Ascending aorta (tissue), 2 donors: Measurements from ENCODE around the gene GHRL. TPM values are rescaled to one million over a fixed set of nuclear protein-coding genes. Genes with fewer than 3 reads are reported as not detected.

Experiments
- DNase-seq, 2 donors: peaks; one replicate each; pipeline ENCODE4 v3.0.0-alpha.2; 2019; ENCODE audit warnings: low spot score in 2 of 2
- H3K27ac ChIP-seq, 2 donors: fragments of 200-600 bp; sonication (generic); one replicate each; pipeline ENCODE4 v1.5.1; 2016 to 2017; ENCODE audit warnings: mild to moderate bottlenecking in 1 of 2
- H3K27me3 ChIP-seq: fragments of 200-600 bp; sonication (generic); one replicate; pipeline ENCODE4 v1.5.1; 2017
- H3K36me3 ChIP-seq, 2 donors: fragments of 200-600 bp; sonication (generic); one replicate each; pipeline ENCODE4 v1.5.1; 2016
- H3K4me1 ChIP-seq, 2 donors: fragments of 200-600 bp; sonication (generic); one replicate each; pipeline ENCODE4 v1.5.1; 2016 to 2017; ENCODE audit warnings: mild to moderate bottlenecking in 1 of 2
- H3K4me3 ChIP-seq, 2 donors: fragments of 200-600 bp; sonication (generic); one replicate each; pipeline ENCODE4 v1.5.1; 2016 to 2017; ENCODE audit warnings: mild to moderate bottlenecking in 1 of 2
- H3K9me3 ChIP-seq, 2 donors: fragments of 200-600 bp; sonication (generic); one replicate each; pipeline ENCODE4 v1.5.1; 2016
- CTCF ChIP-seq, 3 experiments: fragments of 200-600 bp in 2 of 3; fragments of 450-650 bp in 1 of 3; sonication (generic) in 2 of 3; IDR thresholded peaks; one replicate each; pipeline ENCODE4 v1.5.1; 2016 to 2019; ENCODE audit warnings: antibody characterized with exemption in 3 of 3, mild to moderate bottlenecking in 1 of 3, moderate library complexity in 1 of 3
- intact Hi-C: fragments of 100-400 bp; cut with DNase I; formaldehyde crosslinking; loops from one replicate; pipeline ENCODE4 v1.15.1; 2023
- total RNA-seq: library from RNA; depleted of rRNA; stranded (reverse); fragments of >200 nt; gene quantifications from one replicate; pipeline ENCODE4 v1.1.0, GENCODE V29; 2016

Gene GHRL
- total RNA-seq, 1 donor from 2014 or later = not detected

GRCh38 chr3:10305331-10305902 lies 12.7 kb upstream of the GHRL start:
- intact Hi-C loops = no loop called here
- Histone ChIP-seq H3K9me3 (no peaks in the 10 kb centered on the region), H3K27ac (no peak overlapping the region), H3K4me3 (no peak overlapping the region), H3K4me1 (no peaks in the 10 kb centered on the region), H3K27me3 (no peaks in the 10 kb centered on the region), H3K36me3 (peaks cover 74 to 86% of the 10 kb centered on the region in 2 donors)
- DNase-seq = no peak
- no peak for TF ChIP-seq CTCF (IDR thresholded peaks at IDR 0.05)

GRCh38 chr3:10304905-10305304 lies 12.2 kb upstream of the GHRL start:
- DNase-seq = no peak
- H3K9me3 ChIP-seq = no peaks in the 10 kb centered on the region
- intact Hi-C loops = no loop called here
- H3K36me3 ChIP-seq = peaks cover 74 to 88% of the 10 kb centered on the region in 2 donors
- H3K27me3 ChIP-seq = no peaks in the 10 kb centered on the region
- H3K4me3 ChIP-seq = no peak overlapping the region
- H3K27ac ChIP-seq = no peak overlapping the region
- H3K4me1 ChIP-seq = no peaks in the 10 kb centered on the region
- no peak for TF ChIP-seq CTCF (IDR thresholded peaks at IDR 0.05)

- peaks cover 78 to 98% of the 10 kb centered on the region in 2 donors for H3K36me3 ChIP-seq
- DNase-seq = no peak
Observed at GRCh38 chr3:10303785-10304184, 11.0 kb upstream of the GHRL start.

GRCh38 chr3:10303105-10303504 lies 10.4 kb upstream of the GHRL start:
- Histone ChIP-seq H3K9me3 (no peaks in the 10 kb centered on the region), H3K4me3 (no peak overlapping the region), H3K4me1 (no peaks in the 10 kb centered on the region), H3K27ac (no peak overlapping the region), H3K27me3 (no peaks in the 10 kb centered on the region), H3K36me3 (peaks cover 76 to 96% of the 10 kb centered on the region in 2 donors)
- TF ChIP-seq CTCF (IDR thresholded peaks at IDR 0.05) = no peak
- intact Hi-C loops = no loop called here
- no peak for DNase-seq

More at GRCh38 chr3:10303785-10304184, 11.0 kb upstream of the GHRL start:
- Histone ChIP-seq H3K9me3 (no peaks in the 10 kb centered on the region), H3K27ac (no peak overlapping the region), H3K27me3 (no peaks in the 10 kb centered on the region), H3K4me1 (no peaks in the 10 kb centered on the region), H3K4me3 (no peak overlapping the region)
- intact Hi-C loops = no loop called here
- TF ChIP-seq CTCF (IDR thresholded peaks at IDR 0.05) = no peak

DNA sequence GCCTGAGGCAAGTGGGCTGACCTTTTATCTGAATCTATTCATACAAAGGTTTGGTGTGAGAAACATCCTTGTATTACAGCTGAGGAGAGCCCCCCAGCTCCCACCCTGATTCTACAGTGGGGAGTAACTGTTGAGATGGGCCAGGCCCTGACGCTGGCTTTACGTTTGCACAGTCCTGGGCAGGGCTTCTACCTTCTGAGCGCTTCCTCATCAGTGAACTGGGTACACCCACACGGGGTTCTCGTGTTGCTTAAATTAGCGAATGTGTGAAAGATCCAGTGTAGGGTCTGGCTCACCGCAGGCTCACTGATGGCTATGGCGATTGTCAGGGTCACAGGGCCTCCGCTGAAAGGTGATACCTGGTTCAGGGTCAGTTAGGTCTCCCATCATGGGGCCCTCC lies 7.3 kb upstream of the GHRL start:
- intact Hi-C loops = no loop called here
- no peak for TF ChIP-seq CTCF (IDR thresholded peaks at IDR 0.05)
- no peaks in the 10 kb centered on the region for H3K9me3 ChIP-seq

GRCh38 chr3:10299679-10300078 lies 6.9 kb upstream of the GHRL start:
- DNase-seq = no peak
- Histone ChIP-seq H3K27me3 (no peaks in the 10 kb centered on the region), H3K9me3 (no peaks in the 10 kb centered on the region), H3K4me3 (no peak overlapping the region), H3K4me1 (no peaks in the 10 kb centered on the region), H3K36me3 (peaks cover 53 to 65% of the 10 kb centered on the region in 2 donors), H3K27ac (no peak overlapping the region)
- intact Hi-C loops = no loop called here
- TF ChIP-seq CTCF (IDR thresholded peaks at IDR 0.05) = no peak

More for the DNA sequence above, 7.3 kb upstream of the GHRL start:
- Histone ChIP-seq H3K27me3 (no peaks in the 10 kb centered on the region), H3K36me3 (peaks cover 57 to 69% of the 10 kb centered on the region in 2 donors), H3K4me1 (no peaks in the 10 kb centered on the region), H3K27ac (no peak overlapping the region), H3K4me3 (no peak overlapping the region)
- DNase-seq = no peak
